Urinary bladder (tissue), 4 donors: ENCODE data around the gene RBFOX1. TPM values are rescaled to one million over a fixed set of nuclear protein-coding genes. Genes with fewer than 3 reads are reported as not detected.

Experiments used
- DNase-seq: peaks from one replicate; pipeline ENCODE4 v3.0.0-alpha.2; 2015; ENCODE audit errors: extremely low spot score
- H3K27ac ChIP-seq: one replicate; pipeline ENCODE4 v1.5.1; 2013; ENCODE audit warnings: low read depth, mild to moderate bottlenecking, moderate library complexity
- H3K36me3 ChIP-seq: one replicate; pipeline ENCODE4 v1.6.1; 2013; ENCODE audit warnings: mild to moderate bottlenecking, moderate library complexity; ENCODE audit not compliant: insufficient read depth
- H3K4me1 ChIP-seq: one replicate; pipeline ENCODE4 v1.6.1; 2013; ENCODE audit warnings: mild to moderate bottlenecking, moderate library complexity; ENCODE audit not compliant: insufficient read depth
- H3K4me3 ChIP-seq: one replicate; pipeline ENCODE4 v1.5.1; 2013; ENCODE audit warnings: low read depth, low read length
- WGBS: extraction: QIAGEN DNeasy Blood & Tissue Kit; methylation state at CpG from one replicate; pipeline ENCODE4 v1.1.7; 2013; 5-methylcytosine and 5-hydroxymethylcytosine counted together
- polyA plus RNA-seq: library from polyadenylated mRNA; stranded (reverse); fragments of 200-250 nt; gene quantifications from one replicate; pipeline ENCODE4 v1.2.3, GENCODE V29; 2013
- total RNA-seq: library from RNA; depleted of rRNA; stranded (reverse); fragments of >200 nt; gene quantifications from one replicate; pipeline ENCODE4 v1.2.3, GENCODE V29; 2014
- donor health status: healthy with polysubstance abuse.
- donor health status: healthy.

Gene RBFOX1
- total and polyA plus RNA-seq, 2 donors = 0.72 to 2.4 TPM

GRCh38 chr16:7653746-7654461 lies 321.3 kb downstream of the RBFOX1 start:
- H3K4me1 ChIP-seq = no peaks in the 10 kb centered on the region
- 77% methylated on average over 32 of the region's 32 CpGs for WGBS
- no peak overlapping the region for H3K27ac ChIP-seq
- H3K4me3 ChIP-seq = no peak overlapping the region
- H3K36me3 ChIP-seq = no peaks in the 10 kb centered on the region
- DNase-seq = no peak

- Histone ChIP-seq H3K27ac (no peak overlapping the region), H3K4me1 (no peaks in the 10 kb centered on the region), H3K4me3 (no peak overlapping the region), H3K36me3 (no peaks in the 10 kb centered on the region)
- no peak for DNase-seq
- 86% methylated on average over 4 of the region's 4 CpGs for WGBS
These were observed 343.0 kb downstream of the RBFOX1 start for GRCh38 chr16:7675628-7676027.

GRCh38 chr16:7680296-7680695 lies 347.7 kb downstream of the RBFOX1 start:
- Histone ChIP-seq H3K4me3 (no peak overlapping the region), H3K36me3 (no peaks in the 10 kb centered on the region), H3K27ac (no peak overlapping the region), H3K4me1 (no peaks in the 10 kb centered on the region)
- no peak for DNase-seq
- 58% methylated on average over 4 of the region's 4 CpGs for WGBS

GRCh38 chr16:7688811-7689210 lies 356.2 kb downstream of the RBFOX1 start:
- H3K4me3 ChIP-seq = no peak overlapping the region
- H3K36me3 ChIP-seq = no peaks in the 10 kb centered on the region
- WGBS = 72% methylated on average over 5 of the region's 5 CpGs
- H3K27ac ChIP-seq = no peak overlapping the region
- no peak for DNase-seq
- H3K4me1 ChIP-seq = no peaks in the 10 kb centered on the region

- no peak for DNase-seq
- Histone ChIP-seq H3K36me3 (no peaks in the 10 kb centered on the region), H3K27ac (no peak overlapping the region), H3K4me1 (no peaks in the 10 kb centered on the region), H3K4me3 (no peak overlapping the region)
- WGBS = 82% methylated on average over 1 of the region's 1 CpG
These were observed 356.6 kb downstream of the RBFOX1 start for GRCh38 chr16:7689234-7689633.

GRCh38 chr16:7691533-7691932 lies 358.9 kb downstream of the RBFOX1 start:
- DNase-seq = no peak
- H3K36me3 ChIP-seq = no peaks in the 10 kb centered on the region
- H3K4me1 ChIP-seq = no peaks in the 10 kb centered on the region
- no peak overlapping the region for H3K27ac ChIP-seq
- no peak overlapping the region for H3K4me3 ChIP-seq
- WGBS = 82% methylated on average over 4 of the region's 4 CpGs

GRCh38 chr16:7703672-7704071 lies 371.0 kb downstream of the RBFOX1 start:
- no peak for DNase-seq
- H3K36me3 ChIP-seq = no peaks in the 10 kb centered on the region
- no peaks in the 10 kb centered on the region for H3K4me1 ChIP-seq
- no peak overlapping the region for H3K4me3 ChIP-seq
- H3K27ac ChIP-seq = no peak overlapping the region
- WGBS = 74% methylated on average over 3 of the region's 3 CpGs

- Histone ChIP-seq H3K4me1 (no peaks in the 10 kb centered on the region), H3K4me3 (no peak overlapping the region), H3K27ac (no peak overlapping the region), H3K36me3 (no peaks in the 10 kb centered on the region)
- 85% methylated on average over 7 of the region's 7 CpGs for WGBS
- no peak for DNase-seq
These were observed 373.2 kb downstream of the RBFOX1 start for GRCh38 chr16:7705885-7706284.

GRCh38 chr16:7709186-7709585 lies 376.5 kb downstream of the RBFOX1 start:
- WGBS = 78% methylated on average over 3 of the region's 3 CpGs
- Histone ChIP-seq H3K27ac (no peak overlapping the region), H3K4me1 (no peaks in the 10 kb centered on the region), H3K4me3 (no peak overlapping the region), H3K36me3 (no peaks in the 10 kb centered on the region)
- DNase-seq = no peak

- no peak overlapping the region for H3K4me3 ChIP-seq
- WGBS = 64% methylated on average over 2 of the region's 2 CpGs
- no peaks in the 10 kb centered on the region for H3K4me1 ChIP-seq
- H3K36me3 ChIP-seq = no peaks in the 10 kb centered on the region
- no peak overlapping the region for H3K27ac ChIP-seq
- no peak for DNase-seq
These were observed 380.6 kb downstream of the RBFOX1 start for GRCh38 chr16:7713244-7713643.

GRCh38 chr16:7714775-7715174 lies 382.1 kb downstream of the RBFOX1 start:
- H3K4me1 ChIP-seq = no peaks in the 10 kb centered on the region
- no peaks in the 10 kb centered on the region for H3K36me3 ChIP-seq
- H3K4me3 ChIP-seq = no peak overlapping the region
- DNase-seq = no peak
- H3K27ac ChIP-seq = no peak overlapping the region
- WGBS = 92% methylated on average over 2 of the region's 2 CpGs

GRCh38 chr16:7716660-7717550 lies 384.3 kb downstream of the RBFOX1 start:
- 21% methylated on average over 18 of the region's 18 CpGs for WGBS
- DNase-seq = no peak
- no peaks in the 10 kb centered on the region for H3K4me1 ChIP-seq
- no peak overlapping the region for H3K27ac ChIP-seq
- no peaks in the 10 kb centered on the region for H3K36me3 ChIP-seq
- H3K4me3 ChIP-seq = no peak overlapping the region

GRCh38 chr16:7722761-7723160 lies 390.1 kb downstream of the RBFOX1 start:
- WGBS = 34% methylated on average over 4 of the region's 4 CpGs
- no peak overlapping the region for H3K27ac ChIP-seq
- DNase-seq = no peak
- no peaks in the 10 kb centered on the region for H3K4me1 ChIP-seq
- no peak overlapping the region for H3K4me3 ChIP-seq
- no peaks in the 10 kb centered on the region for H3K36me3 ChIP-seq

- Histone ChIP-seq H3K4me3 (no peak overlapping the region), H3K4me1 (no peaks in the 10 kb centered on the region), H3K36me3 (no peaks in the 10 kb centered on the region), H3K27ac (no peak overlapping the region)
- WGBS = 53% methylated on average over 5 of the region's 5 CpGs
- DNase-seq = no peak
These were observed 398.5 kb downstream of the RBFOX1 start for GRCh38 chr16:7731141-7731540.
